ENCODE results near the gene NUMBL.

DNA sequence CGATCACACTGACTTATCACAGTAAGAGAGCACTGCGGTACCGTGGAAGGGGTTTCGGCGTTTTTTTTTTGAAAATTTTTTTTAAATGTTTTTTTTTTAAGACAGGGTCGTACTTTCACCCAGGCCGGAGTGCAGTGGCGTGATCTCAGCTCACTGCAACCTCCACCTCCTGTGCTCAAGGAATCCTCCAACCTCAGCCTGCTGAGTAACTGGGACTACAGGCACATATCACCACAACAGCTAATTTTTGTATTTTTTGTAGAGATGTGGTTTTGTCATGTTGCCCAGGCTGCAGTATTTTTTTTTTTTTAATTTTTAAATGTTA is 70.3 kb downstream of the NUMBL start:
- TF ChIP-seq, protein P1, sequence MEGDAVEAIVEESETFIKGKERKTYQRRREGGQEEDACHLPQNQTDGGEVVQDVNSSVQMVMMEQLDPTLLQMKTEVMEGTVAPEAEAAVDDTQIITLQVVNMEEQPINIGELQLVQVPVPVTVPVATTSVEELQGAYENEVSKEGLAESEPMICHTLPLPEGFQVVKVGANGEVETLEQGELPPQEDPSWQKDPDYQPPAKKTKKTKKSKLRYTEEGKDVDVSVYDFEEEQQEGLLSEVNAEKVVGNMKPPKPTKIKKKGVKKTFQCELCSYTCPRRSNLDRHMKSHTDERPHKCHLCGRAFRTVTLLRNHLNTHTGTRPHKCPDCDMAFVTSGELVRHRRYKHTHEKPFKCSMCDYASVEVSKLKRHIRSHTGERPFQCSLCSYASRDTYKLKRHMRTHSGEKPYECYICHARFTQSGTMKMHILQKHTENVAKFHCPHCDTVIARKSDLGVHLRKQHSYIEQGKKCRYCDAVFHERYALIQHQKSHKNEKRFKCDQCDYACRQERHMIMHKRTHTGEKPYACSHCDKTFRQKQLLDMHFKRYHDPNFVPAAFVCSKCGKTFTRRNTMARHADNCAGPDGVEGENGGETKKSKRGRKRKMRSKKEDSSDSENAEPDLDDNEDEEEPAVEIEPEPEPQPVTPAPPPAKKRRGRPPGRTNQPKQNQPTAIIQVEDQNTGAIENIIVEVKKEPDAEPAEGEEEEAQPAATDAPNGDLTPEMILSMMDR (IDR thresholded peaks at IDR 0.05) = no peak
- TF ChIP-seq POLR2A (IDR thresholded peaks at IDR 0.05) = no peak
